Stimulated activated CD8-positive, alpha-beta memory T cell treated with anti-CD3 and anti-CD28 coated beads, Interleukin-7, amount 100 ng/mL, for 1 hour (primary cell): ENCODE results near the gene RNF25.
"Not testable (repeated sequence)": the region's sequence is repeated elsewhere in the genome, so short reads cannot be mapped to it uniquely, and the experiment has no call there.

Experiments used
- DNase-seq, 2 donors: peaks; one replicate each; pipeline ENCODE4 v3.0.0-alpha.2; 2020; ENCODE audit warnings: low read depth in 2 of 2

Gene RNF25

DNA sequence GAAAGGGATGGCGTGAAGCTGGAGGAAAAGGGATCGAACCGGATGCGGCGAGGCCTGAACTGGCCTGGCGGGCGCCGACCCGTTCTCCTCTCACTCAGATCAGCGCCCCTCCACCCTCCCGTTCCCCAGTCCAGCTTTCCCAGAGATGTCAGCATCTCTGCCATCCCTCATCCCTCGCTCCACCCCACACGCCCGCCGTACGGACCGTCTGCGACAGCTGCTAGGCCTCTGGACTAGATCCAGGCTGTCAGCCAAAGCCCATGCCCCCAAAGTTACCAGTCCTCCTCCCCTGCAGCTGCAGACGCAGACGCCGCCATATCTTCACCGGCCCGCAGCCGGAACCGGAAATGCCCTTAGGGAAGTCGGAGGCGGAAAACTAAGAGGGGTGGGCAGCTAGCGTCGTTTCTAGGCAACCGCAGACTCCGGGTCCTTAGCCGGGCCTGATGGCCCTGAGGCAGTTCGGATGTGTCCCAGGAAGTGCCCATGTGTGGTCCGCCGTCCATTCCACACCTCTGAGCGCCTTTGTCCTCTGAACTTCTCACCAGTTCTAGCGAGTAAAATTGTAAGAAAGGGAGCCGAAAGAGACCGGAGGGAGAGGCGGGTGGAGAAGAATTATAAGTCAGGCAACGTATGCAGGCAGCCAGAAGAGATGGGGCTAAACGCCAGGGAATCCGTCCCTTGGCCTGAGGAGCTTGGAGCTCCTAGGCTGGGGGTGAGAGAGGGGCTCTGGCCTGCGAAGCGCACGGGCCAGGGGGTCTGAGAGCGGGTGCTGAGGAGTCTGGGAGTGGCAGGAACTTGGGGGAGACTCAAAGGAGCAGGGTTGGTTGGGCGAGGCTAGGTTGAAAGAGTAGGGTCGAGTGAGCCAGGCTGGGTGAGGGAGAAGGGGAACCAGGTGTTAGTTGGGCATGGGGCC is at the start of gene RNF25, which contains the start of gene STK36:
TSS of gene RNF25 (minus strand) at position 349 of the 913 bp plus-strand sequence. CDS start at position 317, 32 bp downstream.
TSS of gene STK36 (plus strand) at position 433 of the 913 bp plus-strand sequence. CDS start 744 bp downstream, outside the sequence.
- DNase-seq, result peak; percentile 63 to 64

DNA sequence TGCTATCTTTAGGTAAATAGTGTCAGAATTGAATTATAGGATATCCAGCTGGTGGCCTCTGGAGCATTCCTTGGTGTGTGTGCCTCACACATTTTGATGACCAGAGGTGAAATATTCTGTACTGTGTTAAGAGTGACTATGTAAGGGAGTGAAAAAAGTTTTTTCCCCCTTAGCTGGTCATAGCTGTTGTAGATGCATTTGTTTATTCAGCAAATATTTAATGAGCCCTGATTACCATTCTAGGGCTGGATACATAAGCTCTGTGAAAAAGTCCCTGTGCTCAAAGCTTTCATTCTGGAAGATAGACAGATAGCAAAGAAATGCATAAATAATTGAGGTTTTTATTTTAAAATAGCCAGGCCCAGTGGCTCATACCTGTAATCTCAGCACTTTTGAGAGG is 49.7 kb upstream of the RNF25 start:
- DNase-seq, result no peak

GRCh38 chr2:218720048-218721041 is 48.5 kb upstream of the RNF25 start:
- DNase-seq, result no peak

GRCh38 chr2:218719457-218719856 is 47.7 kb upstream of the RNF25 start:
- no peak for DNase-seq

- no peak for DNase-seq
Measured at GRCh38 chr2:218718058-218718457, 46.3 kb upstream of the RNF25 start.

- DNase-seq, result no peak
Measured at GRCh38 chr2:218717262-218717661, 45.5 kb upstream of the RNF25 start.

- DNase-seq, result no peak
Measured at GRCh38 chr2:218716070-218716469, 44.3 kb upstream of the RNF25 start.

GRCh38 chr2:218713922-218714321 is 42.1 kb upstream of the RNF25 start:
- DNase-seq, result no peak

GRCh38 chr2:218711550-218711929 is 39.7 kb upstream of the RNF25 start:
- DNase-seq, result no peak

DNA sequence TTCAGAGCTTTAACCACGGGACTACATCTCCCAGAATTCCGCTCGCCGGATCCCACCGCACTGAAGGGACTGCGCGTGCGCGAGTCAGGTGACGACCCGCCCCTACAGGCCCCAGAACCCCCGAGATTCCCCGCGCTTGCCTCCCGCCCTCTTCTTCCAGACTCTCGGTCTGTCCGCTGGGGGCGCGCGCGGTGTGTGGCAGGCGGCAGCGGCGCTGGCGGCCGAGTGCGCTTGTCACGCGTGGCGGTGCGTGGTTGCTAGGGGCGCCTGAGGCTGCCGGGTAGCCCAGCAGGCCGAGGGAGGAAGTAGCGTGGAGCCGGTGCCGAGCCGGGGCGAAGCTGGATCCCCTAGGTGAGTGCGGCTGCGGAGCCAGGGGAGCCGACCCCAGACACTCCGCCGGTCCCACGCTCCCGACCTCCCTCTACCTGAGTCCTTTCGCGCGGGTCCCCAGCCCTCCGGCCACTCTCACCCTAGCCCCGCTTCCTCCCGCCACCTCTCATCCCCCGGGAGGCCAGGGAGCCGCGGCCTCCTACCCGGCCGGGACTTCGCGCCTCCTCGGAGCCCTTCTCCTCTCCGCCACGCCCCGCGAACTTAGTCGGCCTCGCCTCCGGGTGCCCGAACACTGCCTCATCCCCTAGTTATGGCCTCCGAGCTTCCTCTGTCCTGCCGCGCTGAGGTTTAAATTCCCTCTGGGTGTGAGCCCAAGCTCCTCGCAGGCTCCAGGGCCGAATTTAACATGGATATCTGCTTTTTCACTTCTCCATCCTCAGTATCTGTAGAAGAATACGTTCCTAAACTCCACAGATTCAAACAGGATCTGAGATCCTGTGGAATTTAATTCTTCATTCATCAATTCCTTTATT is 39.1 kb upstream of the RNF25 start, which contains the start of gene TTLL4:
TSS of gene TTLL4 (plus strand) at position 149 of the 863 bp plus-strand sequence. CDS start 26,842 bp downstream, outside the sequence.
- peak; percentile 95 for DNase-seq

GRCh38 chr2:218710334-218710686 is 38.5 kb upstream of the RNF25 start:
- DNase-seq, result no peak

- no peak for DNase-seq
Measured at GRCh38 chr2:218709908-218710307, 38.1 kb upstream of the RNF25 start.

DNA sequence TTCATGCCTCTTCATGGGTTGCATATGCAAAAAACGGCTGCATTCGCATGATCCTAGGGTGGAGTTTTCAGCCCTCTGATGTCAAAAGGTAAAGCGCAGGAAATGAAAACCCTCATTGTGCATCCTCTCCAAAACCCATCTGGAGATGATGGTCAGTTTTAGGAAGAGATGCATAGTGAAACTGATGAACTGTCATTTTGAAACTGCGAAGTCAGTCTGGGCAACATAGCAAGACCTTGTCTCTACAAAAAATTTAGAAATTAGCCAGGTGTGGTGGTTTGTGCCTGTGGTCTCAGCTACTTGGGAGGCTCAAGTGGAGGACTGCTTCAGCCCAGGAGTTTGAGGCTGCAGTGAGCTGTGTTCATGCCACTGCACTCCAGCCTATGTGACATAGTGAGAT is 36.3 kb upstream of the RNF25 start:
- no peak for DNase-seq

GRCh38 chr2:218703341-218703740 is 31.5 kb upstream of the RNF25 start:
- no peak for DNase-seq

- no peak for DNase-seq
Measured at GRCh38 chr2:218701806-218702205, 30.0 kb upstream of the RNF25 start.

GRCh38 chr2:218698885-218699284 is 27.1 kb upstream of the RNF25 start:
- DNase-seq, result no peak

DNA sequence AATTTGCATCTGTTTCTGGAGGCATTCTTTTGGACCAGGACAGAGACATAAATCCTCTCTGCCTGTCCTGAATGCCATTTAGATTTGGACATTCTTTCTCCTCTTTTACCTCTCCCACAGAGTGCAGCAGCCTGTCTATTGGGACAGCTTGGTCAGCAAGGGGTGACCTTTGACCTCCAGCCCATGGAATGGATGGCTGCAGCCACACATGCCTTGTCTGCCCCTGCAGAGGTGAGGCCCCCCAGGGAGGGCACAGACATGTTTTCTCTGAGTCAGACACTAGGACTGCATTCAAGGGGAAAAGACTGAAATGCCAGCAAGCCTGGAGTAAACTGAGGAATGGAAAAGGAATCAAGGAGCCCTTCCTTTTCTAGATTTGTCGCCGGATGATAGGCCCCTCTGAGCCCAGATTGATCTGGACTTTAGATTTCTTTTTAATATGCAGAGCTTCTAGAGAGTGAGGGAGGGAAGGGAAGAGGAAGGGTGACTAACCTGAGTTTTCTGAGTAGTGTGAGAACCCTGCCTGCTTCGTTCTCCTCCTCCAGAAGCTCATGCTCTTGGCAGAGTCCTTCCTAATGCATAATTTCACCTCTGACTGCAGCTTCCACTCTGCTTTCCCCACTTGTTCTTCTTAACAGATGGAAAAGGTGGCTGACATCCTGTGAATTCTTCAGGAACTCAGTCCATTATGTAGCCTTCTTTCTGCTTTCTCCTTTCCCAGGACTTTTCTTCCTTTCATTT is 22.8 kb upstream of the RNF25 start:
- DNase-seq, result no peak

- DNase-seq, result no peak
Measured at GRCh38 chr2:218691234-218691633, 19.4 kb upstream of the RNF25 start.

DNA sequence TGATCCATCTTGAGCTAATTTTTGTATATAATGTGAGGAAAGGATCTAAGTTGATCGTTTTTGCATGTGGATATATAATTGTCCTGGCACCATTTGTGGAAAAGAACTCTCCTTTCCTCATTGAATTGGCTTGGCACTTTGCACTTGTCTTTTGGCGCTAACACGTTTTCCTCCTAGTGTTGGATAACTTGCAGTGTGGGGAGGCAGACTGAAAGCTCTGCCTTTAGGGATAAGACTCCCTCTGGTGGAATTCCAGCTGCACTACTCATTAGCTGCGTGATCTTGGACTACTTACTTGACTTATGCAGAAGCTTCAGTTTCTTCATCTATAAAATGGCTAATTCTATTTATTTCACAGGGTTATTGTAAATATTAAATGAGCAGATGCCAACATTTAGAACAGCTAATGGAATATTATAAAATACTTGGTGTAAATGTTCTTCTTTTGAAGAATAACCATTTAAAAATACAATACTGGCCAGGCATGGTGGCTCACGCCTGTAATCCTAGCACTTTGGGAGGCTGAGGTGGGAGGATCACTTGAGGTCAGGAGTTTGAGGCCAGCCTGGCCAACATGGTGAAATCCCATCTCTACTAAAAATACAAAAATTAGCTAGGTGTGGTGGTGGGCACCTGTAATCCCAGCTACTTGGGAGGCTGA is 15.7 kb upstream of the RNF25 start:
- not testable (repeated sequence) for DNase-seq

- DNase-seq, result no peak
Measured at GRCh38 chr2:218680061-218680460, 8.3 kb upstream of the RNF25 start.
